Measurements from ENCODE around the gene ZNF638. TPM values are rescaled to one million over a fixed set of nuclear protein-coding genes. Genes with fewer than 3 reads are reported as not detected.

The ZNF638 gene
- total RNA-seq, 1 experiment from 2014 or later, result 101 TPM

Other genes with a start within 250 kb of the ZNF638 start
- gene MCEE, start 201.6 kb upstream of the ZNF638 start, total RNA-seq (2014; rRNA removed; shearing (Covaris generic)), result 11.2 and 18.4 TPM in 2 replicates
- 12.5 and 17.9 TPM in 2 replicates for gene MPHOSPH10, start 201.1 kb upstream of the ZNF638 start, total RNA-seq (2014; rRNA removed; shearing (Covaris generic))
- gene PAIP2B, start 104.7 kb upstream of the ZNF638 start, total RNA-seq (2014; rRNA removed; shearing (Covaris generic)), result 3.7 and 5.7 TPM in 2 replicates
- gene DYSF, start 121.8 kb downstream of the ZNF638 start, total RNA-seq (2014; rRNA removed; shearing (Covaris generic)), result 7.4 and 9.5 TPM in 2 replicates